ENCODE measurements around the gene TWIST1. TPM values are rescaled to one million over a fixed set of nuclear protein-coding genes. Genes with fewer than 3 reads are reported as not detected.

TWIST1 gene
- total RNA-seq, 1 donor from 2014 or later: 14.7 TPM

Other genes starting within 250 kb of the TWIST1 start
- not detected for gene FERD3L, start 27.8 kb upstream of the TWIST1 start, total RNA-seq